ENCODE measurements around the gene INO80D. TPM values are rescaled to one million over a fixed set of nuclear protein-coding genes. Genes with fewer than 3 reads are reported as not detected.
A peak's percentile ranks its signal among the peaks of the same experiment; 100 is the strongest.

The INO80D gene
- total RNA-seq, 2 donors from 2014 or later = 20.2 to 29.9 TPM

- no peak overlapping the region for H3K9ac ChIP-seq (ENCODE audit: low read depth in 2 of 2, low read length in 2 of 2)
- H3K27me3 ChIP-seq = no peaks in the 10 kb centered on the region
- H3K27ac ChIP-seq = no peak overlapping the region
- no peak for DNase-seq
- H3K4me3 ChIP-seq = no peak overlapping the region
- H3K9me3 ChIP-seq = no peaks in the 10 kb centered on the region
- no peaks in the 10 kb centered on the region for H3K4me1 ChIP-seq
- intact Hi-C loops (cut with DNase I) = no loop called here
- TF ChIP-seq, protein P1, sequence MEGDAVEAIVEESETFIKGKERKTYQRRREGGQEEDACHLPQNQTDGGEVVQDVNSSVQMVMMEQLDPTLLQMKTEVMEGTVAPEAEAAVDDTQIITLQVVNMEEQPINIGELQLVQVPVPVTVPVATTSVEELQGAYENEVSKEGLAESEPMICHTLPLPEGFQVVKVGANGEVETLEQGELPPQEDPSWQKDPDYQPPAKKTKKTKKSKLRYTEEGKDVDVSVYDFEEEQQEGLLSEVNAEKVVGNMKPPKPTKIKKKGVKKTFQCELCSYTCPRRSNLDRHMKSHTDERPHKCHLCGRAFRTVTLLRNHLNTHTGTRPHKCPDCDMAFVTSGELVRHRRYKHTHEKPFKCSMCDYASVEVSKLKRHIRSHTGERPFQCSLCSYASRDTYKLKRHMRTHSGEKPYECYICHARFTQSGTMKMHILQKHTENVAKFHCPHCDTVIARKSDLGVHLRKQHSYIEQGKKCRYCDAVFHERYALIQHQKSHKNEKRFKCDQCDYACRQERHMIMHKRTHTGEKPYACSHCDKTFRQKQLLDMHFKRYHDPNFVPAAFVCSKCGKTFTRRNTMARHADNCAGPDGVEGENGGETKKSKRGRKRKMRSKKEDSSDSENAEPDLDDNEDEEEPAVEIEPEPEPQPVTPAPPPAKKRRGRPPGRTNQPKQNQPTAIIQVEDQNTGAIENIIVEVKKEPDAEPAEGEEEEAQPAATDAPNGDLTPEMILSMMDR (IDR thresholded peaks at IDR 0.05) = no peak
- H3K36me3 ChIP-seq = no peaks in the 10 kb centered on the region
Measured at GRCh38 chr2:205954707-205955106, 131.3 kb downstream of the INO80D start.

GRCh38 chr2:205952282-205952681 is 133.7 kb downstream of the INO80D start:
- no peak overlapping the region for H3K27ac ChIP-seq
- TF ChIP-seq, protein P1 (IDR thresholded peaks at IDR 0.05) = no peak
- no peak overlapping the region for H3K9ac ChIP-seq (ENCODE audit: low read depth in 2 of 2, low read length in 2 of 2)
- intact Hi-C loops (cut with DNase I) = no loop called here
- H3K9me3 ChIP-seq = no peaks in the 10 kb centered on the region
- H3K36me3 ChIP-seq = no peaks in the 10 kb centered on the region
- no peaks in the 10 kb centered on the region for H3K4me1 ChIP-seq
- no peak for DNase-seq
- H3K27me3 ChIP-seq = no peaks in the 10 kb centered on the region
- H3K4me3 ChIP-seq = no peak overlapping the region

DNA sequence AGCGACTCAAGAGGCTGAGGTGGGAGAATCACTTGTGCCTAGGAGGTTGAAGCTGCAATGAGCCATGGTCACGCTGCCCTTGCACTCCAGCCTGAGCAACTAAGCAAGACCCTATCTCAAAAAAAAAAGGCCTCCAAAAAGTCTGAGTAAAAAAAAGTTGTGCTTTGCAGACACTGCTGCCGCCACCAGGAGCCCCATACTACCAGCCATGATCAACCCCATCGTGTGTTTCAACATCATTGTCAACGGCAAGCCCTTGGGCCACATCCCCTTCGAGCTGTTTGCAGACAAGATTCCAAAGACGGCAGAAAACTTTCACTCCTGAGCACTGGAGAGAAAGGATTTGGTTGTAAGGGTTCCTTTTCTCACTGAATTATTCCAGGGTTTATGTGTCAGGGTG is 137.1 kb downstream of the INO80D start:
- Histone ChIP-seq H3K4me3 (no peak overlapping the region), H3K27me3 (no peaks in the 10 kb centered on the region), H3K27ac (no peak overlapping the region), H3K4me1 (peaks cover 4% of the 10 kb centered on the region), H3K9ac (ENCODE audit: low read depth in 2 of 2, low read length in 2 of 2) (no peak overlapping the region), H3K36me3 (no peaks in the 10 kb centered on the region), H3K9me3 (no peaks in the 10 kb centered on the region)
- DNase-seq = no peak
- TF ChIP-seq, protein P1 (IDR thresholded peaks at IDR 0.05) = no peak
- intact Hi-C loops (cut with DNase I) = no loop called here

DNA sequence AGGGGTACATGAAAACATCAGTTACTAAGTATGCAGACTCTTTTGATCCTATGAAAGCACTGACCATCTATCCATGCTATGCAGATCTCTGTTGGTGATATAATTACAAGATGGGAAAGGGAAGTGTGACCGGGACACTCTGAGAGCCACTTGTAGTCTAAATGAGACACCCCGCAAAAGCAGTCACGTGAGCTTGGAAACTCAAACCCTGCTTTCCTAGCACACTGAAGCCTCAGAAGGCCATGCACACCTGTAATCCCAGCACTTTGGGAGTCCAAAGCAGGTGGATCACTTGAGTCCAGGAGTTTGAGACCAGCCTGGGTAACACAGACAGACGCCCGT is 137.5 kb downstream of the INO80D start:
- no peaks in the 10 kb centered on the region for H3K36me3 ChIP-seq
- TF ChIP-seq, protein P1 (IDR thresholded peaks at IDR 0.05) = no peak
- no peaks in the 10 kb centered on the region for H3K9me3 ChIP-seq
- DNase-seq = no peak
- intact Hi-C loops (cut with DNase I) = no loop called here
- no peaks in the 10 kb centered on the region for H3K27me3 ChIP-seq
- H3K4me3 ChIP-seq = no peak overlapping the region
- H3K27ac ChIP-seq = no peak overlapping the region
- peaks cover 4% of the 10 kb centered on the region for H3K4me1 ChIP-seq
- no peak overlapping the region for H3K9ac ChIP-seq (ENCODE audit: low read depth in 2 of 2, low read length in 2 of 2)

DNA sequence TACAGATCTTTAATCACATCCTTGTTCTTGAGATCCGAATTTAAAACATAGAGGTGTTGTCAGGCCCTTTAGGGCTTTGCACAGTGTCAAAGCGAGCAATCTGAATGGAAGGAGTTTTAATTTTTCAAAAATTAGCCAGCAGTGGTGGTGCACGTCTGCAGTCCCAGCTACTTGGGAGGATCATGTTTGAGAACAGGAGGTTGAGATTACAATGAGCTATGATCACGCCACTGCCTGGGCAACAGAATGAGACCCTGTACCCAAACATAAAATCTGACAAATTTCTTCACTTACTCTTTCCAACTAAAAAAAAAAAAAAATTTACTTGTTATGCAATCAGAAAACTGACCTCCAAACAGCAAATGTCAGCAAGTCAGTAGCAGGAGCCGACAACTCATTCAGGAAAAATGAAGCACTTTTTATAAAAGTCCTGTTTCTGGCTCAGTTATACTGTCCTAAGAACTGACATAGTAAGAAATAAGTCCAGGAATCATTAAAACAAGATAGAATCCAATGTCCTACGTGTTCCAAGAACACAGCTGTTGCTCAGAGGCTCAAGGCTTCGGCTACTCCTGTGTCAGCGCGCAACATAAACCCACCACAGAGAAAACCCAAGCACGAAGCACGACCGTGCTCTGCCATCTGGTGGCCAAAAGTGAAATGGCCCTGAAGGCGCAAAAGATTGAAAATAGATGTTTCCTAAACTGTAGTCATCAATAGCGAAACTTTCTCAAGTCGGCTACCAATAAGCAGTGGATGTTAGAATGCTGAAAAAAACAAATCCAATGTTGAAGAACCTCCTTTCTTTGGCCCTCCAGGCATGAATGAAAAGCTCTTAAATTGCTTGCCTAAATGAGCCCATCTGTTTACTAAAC is 138.1 kb downstream of the INO80D start:
- intact Hi-C loops (cut with DNase I) = no loop called here
- H3K27ac ChIP-seq = no peak overlapping the region

More for the DNA sequence above, 138.1 kb downstream of the INO80D start:
- H3K9me3 ChIP-seq = no peaks in the 10 kb centered on the region
- no peak overlapping the region for H3K9ac ChIP-seq (ENCODE audit: low read depth in 2 of 2, low read length in 2 of 2)
- peaks cover 4% of the 10 kb centered on the region for H3K4me1 ChIP-seq
- DNase-seq = peak; percentile 75
- H3K36me3 ChIP-seq = no peaks in the 10 kb centered on the region
- no peaks in the 10 kb centered on the region for H3K27me3 ChIP-seq
- no peak overlapping the region for H3K4me3 ChIP-seq
- TF ChIP-seq, protein P1 (IDR thresholded peaks at IDR 0.05) = peak; percentile 94

Data from colonic mucosa (tissue), 4 donors.